Sigmoid colon (tissue), 7 donors: Measurements from ENCODE around the gene BNIP5. TPM values are rescaled to one million over a fixed set of nuclear protein-coding genes. Genes with fewer than 3 reads are reported as not detected.

ENCODE experiments used
- DNase-seq: peaks from one replicate; pipeline ENCODE4 v3.0.0-alpha.2; 2019
- H3K27ac ChIP-seq, 4 donors: fragments of 200-600 bp; sonication (generic); one replicate each; pipeline ENCODE4 v1.5.1; 2016 to 2019; ENCODE audit warnings: mild to moderate bottlenecking in 1 of 4
- H3K27me3 ChIP-seq, 3 donors: fragments of 200-600 bp; sonication (generic); one replicate each; pipeline ENCODE4 v1.5.1; 2019; ENCODE audit warnings: mild to moderate bottlenecking in 1 of 3
- H3K36me3 ChIP-seq, 4 donors: fragments of 200-600 bp; sonication (generic); one replicate each; pipeline ENCODE4 v1.5.1; 2016 to 2019
- H3K4me1 ChIP-seq, 4 donors: fragments of 200-600 bp; sonication (generic); one replicate each; pipeline ENCODE4 v1.5.1; 2017 to 2019
- H3K4me3 ChIP-seq, 4 donors: fragments of 200-600 bp; sonication (generic); one replicate each; pipeline ENCODE4 v1.5.1; 2017 to 2019; ENCODE audit warnings: mild to moderate bottlenecking in 2 of 4, moderate library complexity in 1 of 4
- H3K9me3 ChIP-seq, 4 donors: fragments of 200-600 bp in 3 of 4; sonication (generic) in 3 of 4; one replicate each; pipeline versions ENCODE4 v1.5.1 to v1.6.1; 2013 to 2019
- CTCF ChIP-seq, 4 experiments: fragments of 450-650 bp in 3 of 4; fragments of 200-600 bp in 1 of 4; IDR thresholded peaks; one replicate each; pipeline ENCODE4 v1.5.1; 2016 to 2019; ENCODE audit warnings: antibody characterized with exemption in 4 of 4, mild to moderate bottlenecking in 3 of 4, moderate library complexity in 2 of 4
- EP300 ChIP-seq, 4 donors: sonication (generic); formaldehyde crosslinking; IDR thresholded peaks; one replicate each; pipeline ENCODE4 v1.6.1; 2017; ENCODE audit warnings: antibody characterized with exemption in 4 of 4
- POLR2A ChIP-seq, 2 donors: fragments of 450-650 bp; IDR thresholded peaks; one replicate each; pipeline ENCODE4 v1.6.1; 2016; ENCODE audit warnings: antibody characterized with exemption in 2 of 2, mild to moderate bottlenecking in 2 of 2, moderate library complexity in 2 of 2
- POLR2AphosphoS5 ChIP-seq, 4 donors: sonication (generic); formaldehyde crosslinking; IDR thresholded peaks; one replicate each; pipeline ENCODE4 v1.6.1; 2017; ENCODE audit warnings: antibody characterized with exemption in 4 of 4
- WGBS, 2 donors: extraction: QIAGEN DNeasy Blood & Tissue Kit; methylation state at CpG; one replicate each; pipeline ENCODE4 v1.1.7; 2013; 5-methylcytosine and 5-hydroxymethylcytosine counted together
- intact Hi-C: fragments of 100-400 bp; cut with DNase I; formaldehyde crosslinking; loops from one replicate; pipeline ENCODE4 v1.15.1; 2023
- polyA plus RNA-seq, 3 donors: library from polyadenylated mRNA; stranded (reverse); fragments of 200-250 nt; gene quantifications; one replicate each; pipeline ENCODE4 v1.2.3, GENCODE V29; 2013
- total RNA-seq, 4 donors: library from RNA; depleted of rRNA; stranded (reverse); fragments of >200 nt; gene quantifications; one replicate each; pipeline ENCODE4 v1.1.0, GENCODE V29; 2016
- donor health status: healthy with polysubstance abuse.
- donor health status: Bipolar disorder and iron deficiency.
- donor health status: healthy.

The BNIP5 gene
- total and polyA plus RNA-seq, 7 donors: 5.5 to 9.0 (median 8.6) TPM; not detected in 4

DNA sequence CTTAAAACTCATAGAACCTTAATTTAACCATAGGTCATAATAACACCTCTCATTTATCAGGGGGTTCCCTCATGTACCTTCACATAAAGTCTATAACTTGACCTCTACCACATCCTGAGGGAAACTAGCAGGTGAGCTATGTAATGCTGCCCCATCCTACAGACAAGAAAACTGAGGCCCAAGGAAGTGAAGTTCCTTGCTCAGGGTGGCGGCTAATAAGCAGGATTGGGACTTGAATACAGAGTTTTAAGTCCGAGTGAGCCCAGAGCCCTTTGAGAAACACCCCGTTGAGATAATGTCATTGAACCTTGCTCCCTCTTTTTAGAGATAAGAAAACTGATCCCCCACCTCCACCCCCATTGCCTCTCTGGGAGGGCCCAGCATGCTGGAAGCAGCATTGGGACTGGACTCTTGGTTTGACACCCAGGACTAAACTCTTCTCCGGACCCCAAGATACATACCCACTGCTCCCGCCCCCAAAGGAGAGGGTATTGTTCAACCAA, 429 bp downstream of the BNIP5 start:
- Histone ChIP-seq H3K4me3 (no peak overlapping the region), H3K27ac (no peak overlapping the region), H3K36me3 (no peaks in the 10 kb centered on the region), H3K4me1 (peaks cover 0 to 9% (median 7%) of the 10 kb centered on the region in 4 donors), H3K27me3 (peaks cover 0 to 34% (median 0%) of the 10 kb centered on the region in 3 donors), H3K9me3 (no peaks in the 10 kb centered on the region)
- WGBS, 2 donors: 46 to 81% methylated on average over 5 of the region's 5 CpGs
- intact Hi-C loops: no loop called here
- no peak for DNase-seq
- TF ChIP-seq POLR2AphosphoS5 (IDR thresholded peaks at IDR 0.05) (no peak), POLR2A (IDR thresholded peaks at IDR 0.05) (no peak), EP300 (IDR thresholded peaks at IDR 0.05) (no peak), CTCF (IDR thresholded peaks at IDR 0.05) (no peak)

GRCh38 chr6:36335465-36336207, 1.1 kb downstream of the BNIP5 start:
- 19 to 73% methylated on average over 14 of the region's 14 CpGs for WGBS, 2 donors
- DNase-seq: no peak
- Histone ChIP-seq H3K9me3 (no peaks in the 10 kb centered on the region), H3K27me3 (peaks cover 0 to 34% (median 0%) of the 10 kb centered on the region in 3 donors), H3K27ac (no peak overlapping the region), H3K4me1 (peaks cover 0 to 4% (median 2%) of the 10 kb centered on the region in 4 donors), H3K36me3 (no peaks in the 10 kb centered on the region), H3K4me3 (no peak overlapping the region)
- TF ChIP-seq EP300 (IDR thresholded peaks at IDR 0.05) (no peak), CTCF (IDR thresholded peaks at IDR 0.05) (no peak), POLR2AphosphoS5 (IDR thresholded peaks at IDR 0.05) (no peak), POLR2A (IDR thresholded peaks at IDR 0.05) (no peak)
- intact Hi-C loops: no loop called here

GRCh38 chr6:36334832-36335459, 1.7 kb downstream of the BNIP5 start:
- Histone ChIP-seq H3K27me3 (peaks cover 0 to 39% (median 0%) of the 10 kb centered on the region in 3 donors), H3K9me3 (no peaks in the 10 kb centered on the region), H3K27ac (no peak overlapping the region), H3K4me3 (no peak overlapping the region), H3K4me1 (peaks cover 0 to 3% (median 0%) of the 10 kb centered on the region in 4 donors), H3K36me3 (no peaks in the 10 kb centered on the region)
- no peak for TF ChIP-seq EP300 (IDR thresholded peaks at IDR 0.05)
- TF ChIP-seq CTCF (IDR thresholded peaks at IDR 0.05): no peak
- TF ChIP-seq POLR2A (IDR thresholded peaks at IDR 0.05): no peak
- no peak for TF ChIP-seq POLR2AphosphoS5 (IDR thresholded peaks at IDR 0.05)
- WGBS, 2 donors: 13 to 58% methylated on average over 14 of the region's 14 CpGs
- no peak for DNase-seq
- intact Hi-C loops: no loop called here

DNA sequence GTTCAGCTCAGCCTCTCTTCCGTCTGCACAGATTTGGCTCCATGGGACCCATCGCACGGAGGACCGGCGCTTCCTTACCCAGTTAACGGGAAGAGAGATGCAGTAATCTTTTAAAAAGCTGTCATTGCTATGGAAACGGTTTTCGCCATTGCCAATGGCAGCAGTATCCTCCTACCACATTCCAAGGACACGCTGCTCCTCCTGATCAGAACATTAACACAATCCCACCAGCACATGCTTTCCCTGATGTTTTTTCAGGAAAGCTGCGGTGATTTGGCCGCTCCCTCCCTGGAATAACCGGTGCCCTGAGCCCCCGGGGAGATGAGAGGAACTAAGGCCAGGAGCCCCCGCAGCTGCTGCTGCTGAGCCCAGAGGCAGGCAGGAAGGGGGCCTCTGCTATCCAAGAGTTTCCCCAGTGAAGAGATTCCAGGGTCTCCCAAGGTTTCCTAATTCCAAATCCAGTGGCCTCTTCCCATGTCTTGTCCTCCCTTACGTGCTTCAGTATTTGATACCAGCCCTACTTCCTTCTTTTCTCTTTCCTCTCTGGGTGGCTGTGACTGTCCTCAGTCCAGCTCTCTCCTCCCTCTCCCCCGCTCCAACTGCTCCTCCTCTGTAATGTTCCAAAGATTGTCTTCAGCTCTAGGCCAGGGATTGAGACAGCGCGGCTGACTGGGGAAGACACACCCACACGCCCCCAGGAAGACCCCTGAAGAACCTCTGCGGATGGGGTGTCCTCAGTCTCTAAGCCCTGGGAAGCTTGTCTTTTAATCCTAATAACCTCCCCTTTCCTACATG, 2.6 kb downstream of the BNIP5 start:
- Histone ChIP-seq H3K27me3 (peaks cover 0 to 40% (median 0%) of the 10 kb centered on the region in 3 donors), H3K36me3 (no peaks in the 10 kb centered on the region), H3K4me1 (peaks cover 0 to 3% (median 0%) of the 10 kb centered on the region in 4 donors), H3K27ac (no peak overlapping the region), H3K4me3 (no peak overlapping the region), H3K9me3 (no peaks in the 10 kb centered on the region)
- intact Hi-C loops: no loop called here
- 56 to 59% methylated on average over 20 of the region's 20 CpGs for WGBS, 2 donors
- no peak for DNase-seq
- TF ChIP-seq POLR2A (IDR thresholded peaks at IDR 0.05) (no peak), EP300 (IDR thresholded peaks at IDR 0.05) (no peak), CTCF (IDR thresholded peaks at IDR 0.05) (no peak), POLR2AphosphoS5 (IDR thresholded peaks at IDR 0.05) (peak in 1 of 4 donors; percentile 13)
